ENCODE results near the gene VPREB1.

- TF ChIP-seq CTCF (IDR thresholded peaks at IDR 0.05) (no peak), POLR2A (IDR thresholded peaks at IDR 0.05; ENCODE audit: low read depth) (no peak)
Observed at GRCh38 chr22:22214819-22215329, 29.7 kb upstream of the VPREB1 start.
